HG02943 (cell line): ENCODE data around the gene C1QC.

Experiments used
- ATAC-seq: cut with Tn5 transposase; IDR thresholded peaks from one replicate; pipeline ENCODE4 v1.9.1; 2021; ENCODE audit warnings: mild to moderate bottlenecking, low read depth, moderate library complexity; ENCODE audit not compliant: unreplicated experiment

The C1QC gene

DNA sequence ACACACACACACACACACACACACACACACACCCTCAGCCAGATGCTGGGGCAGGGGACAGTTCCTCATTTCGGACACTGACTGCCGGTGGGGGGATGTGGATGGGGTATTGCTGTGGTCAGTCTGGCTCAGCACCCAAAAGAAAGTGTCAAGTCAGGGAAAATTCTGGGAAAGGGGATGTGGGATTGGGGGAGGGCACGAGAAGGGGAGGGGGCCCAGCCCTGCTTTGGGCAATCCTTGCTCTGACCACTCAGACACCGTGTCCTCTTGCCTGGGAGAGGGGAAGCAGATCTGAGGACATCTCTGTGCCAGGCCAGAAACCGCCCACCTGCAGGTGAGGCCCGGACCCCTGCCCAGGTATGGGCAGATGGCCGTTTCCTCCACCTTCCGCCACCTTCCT lies at the start of gene C1QC:
Gene C1QC, plus strand, starts transcription at position 253 of the 400 bp plus-strand sequence. CDS start 391 bp downstream, outside the sequence.
- no peak for ATAC-seq

DNA sequence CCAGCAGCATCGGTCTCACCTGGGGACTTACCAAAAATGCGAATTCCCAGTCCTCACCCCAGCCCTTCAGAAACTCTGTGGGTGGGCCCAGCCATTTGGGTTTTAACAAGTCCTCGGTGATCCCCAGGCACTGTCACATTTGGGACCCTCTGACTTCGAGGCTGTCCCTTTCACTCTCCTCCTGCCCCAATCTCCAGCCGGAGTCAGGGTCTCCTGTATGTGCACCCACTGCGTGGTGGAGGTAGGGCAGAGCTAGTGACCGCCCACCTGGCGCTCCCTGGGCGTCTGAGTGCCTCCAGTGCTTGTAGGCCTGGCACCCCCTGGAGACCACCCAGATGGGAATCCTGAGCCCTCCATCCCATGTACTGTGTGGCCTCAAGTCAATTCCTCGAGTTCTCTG lies 49.0 kb upstream of the C1QC start:
- ATAC-seq: no peak

DNA sequence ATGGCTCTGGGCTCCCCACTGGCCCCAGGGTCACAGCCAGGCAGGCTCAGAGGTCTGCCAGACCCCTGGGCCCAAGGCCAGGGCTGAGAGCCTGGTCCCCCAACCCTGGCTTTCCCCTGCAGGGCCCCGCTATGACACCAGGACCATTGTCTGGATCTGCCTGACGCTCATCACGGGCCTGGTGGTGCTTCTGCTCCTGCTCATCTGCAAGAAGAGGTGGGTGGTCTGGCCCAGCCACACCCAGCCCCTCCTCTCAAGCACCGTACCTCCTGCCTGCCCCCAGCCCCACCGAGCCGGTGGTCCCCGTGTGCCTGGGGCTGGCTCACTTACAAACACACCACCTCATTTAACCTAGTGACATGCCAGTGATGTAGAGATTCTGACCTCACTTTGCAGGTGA lies 48.3 kb upstream of the C1QC start:
- no peak for ATAC-seq

DNA sequence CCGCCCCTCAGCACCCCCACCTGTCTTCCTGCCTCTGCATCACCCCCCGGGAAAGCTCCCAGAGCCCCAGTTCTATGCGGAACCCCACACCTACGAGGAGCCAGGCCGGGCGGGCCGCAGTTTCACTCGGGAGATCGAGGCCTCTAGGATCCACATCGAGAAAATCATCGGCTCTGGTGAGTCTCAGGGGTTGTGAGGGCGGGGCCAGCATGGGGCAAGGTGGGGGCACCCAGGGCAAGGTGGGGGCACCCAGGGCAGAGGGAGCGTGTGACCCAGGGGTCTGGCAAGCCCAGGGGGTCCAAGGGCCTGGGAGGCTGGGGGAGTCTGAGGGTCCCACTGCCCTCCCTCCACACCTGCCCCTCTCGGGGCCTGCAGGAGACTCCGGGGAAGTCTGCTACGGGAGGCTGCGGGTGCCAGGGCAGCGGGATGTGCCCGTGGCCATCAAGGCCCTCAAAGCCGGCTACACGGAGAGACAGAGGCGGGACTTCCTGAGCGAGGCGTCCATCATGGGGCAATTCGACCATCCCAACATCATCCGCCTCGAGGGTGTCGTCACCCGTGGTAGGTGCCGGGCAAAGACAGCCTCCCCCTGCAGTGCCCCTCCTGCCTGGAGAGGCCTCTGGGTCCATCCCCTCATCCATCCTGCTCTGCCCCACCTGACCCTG lies 46.0 kb upstream of the C1QC start:
- no peak for ATAC-seq

DNA sequence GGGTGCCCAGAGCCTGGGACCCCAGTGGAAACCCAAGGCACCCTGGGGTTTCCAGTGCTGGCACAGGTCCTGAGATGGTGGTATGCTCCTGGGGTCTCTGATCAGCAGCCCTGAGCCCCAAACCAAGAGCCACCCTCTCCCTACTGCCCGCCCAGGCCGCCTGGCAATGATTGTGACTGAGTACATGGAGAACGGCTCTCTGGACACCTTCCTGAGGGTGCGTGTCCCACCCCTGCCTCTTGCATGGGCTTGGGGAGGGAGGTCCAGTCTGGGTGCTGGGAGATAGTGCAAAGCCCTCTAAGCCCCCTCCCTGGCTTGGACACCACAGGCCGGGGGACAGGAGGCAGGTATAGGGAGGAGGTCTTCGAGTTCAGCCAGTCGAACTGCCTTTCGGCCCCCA lies 45.4 kb upstream of the C1QC start:
- ATAC-seq: no peak

DNA sequence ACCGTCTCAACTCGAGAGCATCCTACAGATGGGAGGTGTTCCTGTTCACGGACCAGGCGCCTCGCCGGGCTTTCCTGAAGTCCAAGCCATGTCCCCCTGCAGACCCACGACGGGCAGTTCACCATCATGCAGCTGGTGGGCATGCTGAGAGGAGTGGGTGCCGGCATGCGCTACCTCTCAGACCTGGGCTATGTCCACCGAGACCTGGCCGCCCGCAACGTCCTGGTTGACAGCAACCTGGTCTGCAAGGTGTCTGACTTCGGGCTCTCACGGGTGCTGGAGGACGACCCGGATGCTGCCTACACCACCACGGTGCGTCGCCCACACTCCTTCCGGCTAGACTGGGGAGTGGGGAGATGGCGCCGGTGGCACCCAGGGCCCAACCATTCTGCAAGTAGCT lies 44.7 kb upstream of the C1QC start:
- ATAC-seq: no peak

DNA sequence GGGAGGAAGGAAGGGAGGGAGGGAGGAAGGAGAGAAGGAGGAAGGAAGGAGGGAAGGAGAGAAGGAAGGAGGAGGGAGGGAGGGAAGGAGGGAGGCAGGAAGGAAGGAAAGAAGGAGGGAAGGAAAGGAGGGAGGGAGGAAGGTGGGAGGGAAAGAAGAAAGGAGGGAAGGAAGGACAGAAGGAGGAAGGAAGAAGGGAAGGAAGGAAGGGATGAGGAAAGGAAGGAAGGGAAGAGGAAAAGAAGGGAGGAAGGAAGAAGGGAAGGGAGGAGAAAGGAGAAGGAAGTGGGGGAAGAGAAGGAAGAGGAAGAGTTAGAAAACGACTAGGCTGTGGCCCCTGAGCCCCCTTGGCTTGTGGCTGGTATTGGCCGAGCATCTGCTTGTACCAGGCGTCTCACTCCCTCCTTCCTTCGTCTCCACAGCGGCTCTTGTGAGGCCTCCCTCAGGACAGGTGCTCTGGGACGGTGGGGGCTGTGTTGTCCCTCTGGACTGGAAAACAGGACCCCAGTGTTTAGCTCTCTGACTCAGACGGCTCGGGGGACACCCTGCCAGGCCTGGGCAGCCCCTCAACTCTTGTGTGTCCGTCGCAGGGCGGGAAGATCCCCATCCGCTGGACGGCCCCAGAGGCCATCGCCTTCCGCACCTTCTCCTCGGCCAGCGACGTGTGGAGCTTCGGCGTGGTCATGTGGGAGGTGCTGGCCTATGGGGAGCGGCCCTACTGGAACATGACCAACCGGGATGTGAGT lies 43.2 kb upstream of the C1QC start:
- ATAC-seq: no peak

DNA sequence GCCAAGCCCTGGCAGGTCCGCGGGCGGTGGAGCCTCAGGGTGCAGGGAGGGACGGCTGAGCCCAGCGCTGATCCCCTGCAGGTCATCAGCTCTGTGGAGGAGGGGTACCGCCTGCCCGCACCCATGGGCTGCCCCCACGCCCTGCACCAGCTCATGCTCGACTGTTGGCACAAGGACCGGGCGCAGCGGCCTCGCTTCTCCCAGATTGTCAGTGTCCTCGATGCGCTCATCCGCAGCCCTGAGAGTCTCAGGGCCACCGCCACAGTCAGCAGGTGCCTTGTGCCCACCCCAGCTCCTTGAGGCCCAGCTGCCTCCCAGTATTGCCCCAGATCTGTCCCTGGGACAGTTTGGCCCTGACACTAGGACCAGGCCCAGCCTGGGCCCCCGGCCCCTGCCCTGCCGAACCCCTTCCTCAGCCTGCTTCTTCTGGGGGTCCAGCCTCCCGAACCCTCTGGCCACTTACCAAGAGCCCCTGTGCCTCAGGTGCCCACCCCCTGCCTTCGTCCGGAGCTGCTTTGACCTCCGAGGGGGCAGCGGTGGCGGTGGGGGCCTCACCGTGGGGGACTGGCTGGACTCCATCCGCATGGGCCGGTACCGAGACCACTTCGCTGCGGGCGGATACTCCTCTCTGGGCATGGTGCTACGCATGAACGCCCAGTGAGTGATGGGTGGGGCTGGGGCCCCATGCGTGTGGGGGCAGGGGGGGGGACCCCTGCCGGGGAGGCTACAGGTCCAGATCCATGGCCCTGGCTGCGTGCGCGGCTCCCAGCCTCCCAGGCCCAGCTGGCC lies 42.4 kb upstream of the C1QC start:
- no peak for ATAC-seq

DNA sequence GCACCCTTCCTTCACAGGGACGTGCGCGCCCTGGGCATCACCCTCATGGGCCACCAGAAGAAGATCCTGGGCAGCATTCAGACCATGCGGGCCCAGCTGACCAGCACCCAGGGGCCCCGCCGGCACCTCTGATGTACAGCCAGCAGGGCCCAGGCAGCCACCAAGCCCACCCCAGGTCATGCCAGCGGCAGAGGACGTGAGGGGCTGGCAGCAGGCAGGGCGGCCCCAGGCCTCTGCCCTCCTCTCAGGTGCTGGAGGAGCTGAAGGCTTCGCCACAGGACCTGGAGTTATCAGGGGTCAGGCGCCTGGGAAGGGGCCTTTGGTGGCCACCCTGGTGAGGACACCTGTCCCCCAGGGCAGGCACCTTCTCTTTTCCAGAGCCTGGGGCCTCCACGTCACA lies 41.8 kb upstream of the C1QC start:
- ATAC-seq: no peak

DNA sequence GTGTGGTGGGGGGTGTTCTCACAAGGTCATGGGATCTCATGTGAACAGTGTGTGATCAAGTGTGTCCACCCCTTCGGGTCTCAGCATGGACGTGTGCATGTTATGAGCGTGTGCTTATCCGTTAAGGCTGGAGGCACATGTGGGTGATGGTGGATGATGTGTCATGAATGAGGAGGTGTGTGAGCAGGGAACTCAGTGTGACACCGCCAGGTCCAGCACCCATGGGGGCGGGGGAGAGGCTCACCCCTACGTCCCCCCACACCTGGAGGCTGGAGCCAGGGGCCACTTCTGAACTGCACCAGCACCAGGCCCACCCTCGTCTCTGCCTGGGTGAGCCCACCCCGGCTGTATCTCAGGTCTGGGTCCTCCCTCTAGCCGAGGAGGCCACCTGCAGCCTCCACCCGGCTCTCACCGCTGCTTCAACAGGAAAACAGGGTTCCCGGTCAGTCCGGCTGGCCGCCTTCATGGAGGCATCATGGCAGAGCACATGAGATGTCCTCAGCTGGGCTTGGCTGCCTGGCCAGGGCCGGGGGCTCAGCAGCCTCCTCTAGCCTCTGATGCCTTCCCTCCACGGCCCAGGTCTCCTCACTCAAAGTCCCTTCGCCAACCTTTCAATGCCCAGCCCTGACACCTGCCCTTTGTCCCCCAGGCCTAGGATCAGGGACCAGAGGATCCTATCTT lies 41.2 kb upstream of the C1QC start:
- no peak for ATAC-seq

DNA sequence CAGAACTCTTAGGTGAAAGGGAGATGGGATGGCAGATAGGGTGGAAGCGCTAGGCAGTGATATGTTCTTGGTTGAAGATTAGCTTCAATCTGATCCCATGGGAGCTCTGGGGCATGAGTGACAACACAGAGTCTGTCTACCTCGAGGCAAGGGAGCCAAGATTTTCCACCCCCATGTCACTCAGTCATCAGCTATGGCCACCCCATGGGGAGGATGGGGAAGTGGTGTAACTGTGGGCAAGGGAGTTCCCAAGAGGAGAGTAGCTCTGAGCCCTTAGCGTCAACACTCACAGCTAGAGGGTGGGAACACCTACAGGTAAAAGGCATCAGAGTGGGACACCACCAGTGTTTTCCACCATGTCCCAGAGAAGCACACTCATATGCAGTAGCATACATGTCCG lies 37.3 kb upstream of the C1QC start:
- no peak for ATAC-seq

DNA sequence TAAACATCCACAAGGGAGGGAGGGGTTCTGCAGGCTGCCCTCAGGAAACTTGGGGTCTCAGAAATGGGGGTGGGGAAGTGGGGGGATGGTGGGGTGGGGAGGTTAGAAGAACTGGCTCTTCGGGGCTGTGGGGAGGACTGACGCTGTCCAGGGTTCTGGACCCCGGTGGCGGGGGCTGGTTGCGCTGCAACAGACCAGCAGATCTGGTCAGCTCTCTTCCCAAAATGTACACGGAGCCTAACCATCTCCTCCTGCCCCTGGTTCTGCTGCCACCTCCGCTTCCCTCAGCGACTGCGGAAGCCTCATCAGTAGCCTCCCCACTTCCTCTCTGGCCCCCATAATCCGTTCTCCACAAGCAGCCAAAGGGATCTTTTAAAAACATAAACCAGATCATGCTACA lies 36.3 kb upstream of the C1QC start:
- ATAC-seq: no peak

DNA sequence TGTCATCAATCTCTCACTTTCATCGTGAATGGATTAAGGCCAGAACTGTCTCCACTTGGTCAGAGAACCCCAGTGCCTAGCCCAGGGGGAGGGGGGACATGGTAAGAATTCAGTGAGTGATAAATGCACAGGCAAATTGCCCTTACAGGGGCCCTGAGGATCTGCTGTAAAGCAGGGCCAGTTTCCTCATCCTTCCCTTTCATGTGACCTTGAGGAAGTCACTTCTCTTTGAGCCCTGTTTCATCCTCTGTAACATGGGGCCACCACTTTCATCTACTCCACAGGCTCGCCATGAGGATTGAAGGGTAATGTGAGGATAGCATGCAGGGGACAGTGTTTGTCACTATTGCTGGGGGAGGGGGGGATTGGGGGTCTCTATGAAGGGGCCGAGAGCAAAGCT lies 35.1 kb upstream of the C1QC start:
- no peak for ATAC-seq

DNA sequence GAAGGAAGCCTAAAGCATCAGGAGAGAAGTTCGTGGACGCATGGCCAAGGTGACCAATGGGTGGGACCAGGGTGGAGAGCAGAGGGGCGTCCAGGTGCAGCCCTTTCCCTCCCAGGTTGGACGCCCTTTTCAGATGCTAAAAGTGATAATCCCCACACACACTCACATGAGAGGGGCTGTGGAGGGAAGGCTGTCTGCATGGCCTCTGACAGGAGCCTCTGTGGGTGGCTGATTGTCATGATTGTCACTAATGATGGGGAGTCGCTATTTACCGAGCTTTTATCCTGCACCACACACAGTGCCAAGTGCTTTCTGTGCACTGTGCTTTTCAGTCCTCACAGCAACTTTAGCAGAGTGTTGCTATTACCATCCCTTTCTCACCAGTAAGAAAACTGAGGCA lies 34.1 kb upstream of the C1QC start:
- ATAC-seq: no peak

DNA sequence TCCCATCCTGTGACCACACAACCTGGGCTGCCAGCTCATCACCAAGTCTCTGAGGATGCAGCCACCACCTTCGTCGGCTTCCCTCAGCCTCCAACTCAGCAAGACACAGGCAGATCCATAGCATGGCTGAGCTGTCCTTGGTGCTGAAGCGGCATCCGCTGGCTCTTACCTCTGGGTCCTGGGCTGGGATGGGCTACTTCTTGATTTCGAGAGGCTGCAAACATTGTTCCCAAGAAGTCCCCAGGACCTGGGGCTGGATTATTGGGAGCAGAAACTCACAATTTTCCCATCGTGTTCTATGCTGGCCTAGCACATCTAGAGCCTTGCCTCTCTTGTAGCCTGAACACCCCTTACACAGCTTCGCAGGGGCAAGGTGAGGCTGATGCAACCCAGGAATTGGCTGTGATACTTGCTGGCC lies 31.9 kb upstream of the C1QC start:
- ATAC-seq: no peak

DNA sequence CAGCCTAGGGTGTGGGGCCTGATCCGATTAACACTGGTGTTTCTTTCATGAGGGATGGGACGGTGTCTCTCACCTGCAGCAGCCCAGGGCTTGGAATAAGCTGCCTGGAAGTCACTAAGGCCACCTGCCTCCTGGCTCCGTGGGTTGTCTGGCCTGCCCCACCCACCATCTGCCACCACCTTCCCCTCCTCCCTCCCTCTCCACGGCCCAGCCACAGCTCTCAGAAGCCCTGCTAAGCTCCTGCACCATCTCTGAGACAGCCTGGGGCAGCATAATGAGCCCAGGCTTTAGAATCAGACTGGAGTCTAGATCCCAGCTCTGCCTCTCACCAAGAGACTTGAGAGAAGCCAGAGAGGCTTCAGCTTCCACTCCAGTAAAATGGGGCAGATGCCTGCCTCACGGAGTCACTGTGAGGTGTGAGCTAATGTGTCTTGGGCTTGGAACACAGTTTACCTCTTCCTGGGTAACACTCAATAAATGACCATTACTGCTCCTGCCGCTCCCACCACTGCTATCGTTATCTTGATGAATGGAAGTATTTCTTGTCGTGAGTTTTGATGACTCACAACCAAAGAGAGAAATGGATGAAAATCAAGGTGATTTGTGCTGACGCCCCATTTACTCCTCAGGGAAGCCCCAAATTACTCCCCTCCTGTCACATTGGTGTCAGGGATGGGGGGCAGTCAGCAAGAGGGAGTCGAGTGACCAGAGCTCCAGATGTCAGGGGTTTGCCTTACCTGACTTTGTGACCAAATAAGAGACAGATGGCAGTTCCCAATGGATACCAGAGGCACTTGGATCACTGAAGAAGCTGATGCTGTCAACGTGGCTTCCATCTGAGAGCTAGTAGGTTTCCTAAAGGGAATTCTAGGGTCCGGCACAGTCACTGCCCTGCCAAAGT lies 30.5 kb upstream of the C1QC start:
- no peak for ATAC-seq

DNA sequence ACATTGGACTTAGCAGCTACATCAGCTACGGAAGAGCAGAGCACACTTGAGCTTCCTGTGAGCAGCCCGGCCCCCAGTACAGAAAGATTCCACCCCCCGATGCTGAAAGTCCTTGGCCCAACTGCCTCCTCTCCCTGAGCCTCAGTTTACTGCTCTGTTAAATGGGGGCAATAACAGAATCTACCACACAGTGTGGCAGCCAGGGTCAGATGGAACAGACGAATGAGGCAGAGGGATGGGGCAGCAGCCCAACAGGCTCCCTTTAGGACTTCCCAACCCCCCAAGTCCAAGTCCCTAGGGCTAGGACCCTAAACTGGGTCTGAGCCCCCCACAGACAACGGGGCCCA lies 29.9 kb upstream of the C1QC start:
- ATAC-seq: no peak

DNA sequence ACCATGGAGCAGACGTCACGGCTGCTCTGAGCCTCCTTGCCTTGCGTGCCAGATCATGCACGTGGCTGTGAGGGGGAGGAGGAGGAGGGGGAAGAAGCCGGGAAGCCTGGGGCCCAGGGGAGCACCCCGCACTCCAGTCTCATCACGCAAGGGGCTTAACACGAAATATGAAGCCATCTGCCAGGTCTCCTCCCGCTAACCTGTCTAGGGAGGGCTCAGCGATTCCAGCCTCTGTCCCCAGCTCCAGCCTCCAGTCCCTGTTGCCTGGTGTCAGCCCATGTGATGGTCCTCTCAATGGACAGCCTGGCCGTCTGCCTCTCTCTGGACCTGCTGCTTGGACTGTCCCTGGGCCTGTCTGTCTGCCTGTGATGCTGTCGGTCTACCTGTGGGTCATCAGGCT lies 29.5 kb upstream of the C1QC start:
- no peak for ATAC-seq

DNA sequence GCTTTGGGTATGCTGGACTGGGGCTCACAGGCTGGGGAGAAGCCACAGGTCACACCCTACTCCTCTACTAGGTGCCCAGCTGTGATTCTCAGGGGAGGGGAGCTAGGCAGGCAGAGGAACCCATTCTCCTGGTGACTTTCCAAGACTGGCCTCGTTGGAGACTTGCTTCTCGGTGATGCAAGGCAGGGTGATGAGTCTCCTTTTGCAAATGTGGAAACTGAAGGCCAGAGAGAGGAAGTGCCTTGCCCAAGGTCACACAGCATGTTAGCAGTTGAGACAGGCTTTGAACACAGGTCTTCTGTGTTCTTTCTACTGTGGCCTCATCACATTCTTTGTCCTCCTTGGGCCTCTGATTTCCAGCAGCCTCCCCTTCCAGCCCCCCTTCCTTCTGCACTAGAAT lies 27.5 kb upstream of the C1QC start:
- ATAC-seq: no peak

DNA sequence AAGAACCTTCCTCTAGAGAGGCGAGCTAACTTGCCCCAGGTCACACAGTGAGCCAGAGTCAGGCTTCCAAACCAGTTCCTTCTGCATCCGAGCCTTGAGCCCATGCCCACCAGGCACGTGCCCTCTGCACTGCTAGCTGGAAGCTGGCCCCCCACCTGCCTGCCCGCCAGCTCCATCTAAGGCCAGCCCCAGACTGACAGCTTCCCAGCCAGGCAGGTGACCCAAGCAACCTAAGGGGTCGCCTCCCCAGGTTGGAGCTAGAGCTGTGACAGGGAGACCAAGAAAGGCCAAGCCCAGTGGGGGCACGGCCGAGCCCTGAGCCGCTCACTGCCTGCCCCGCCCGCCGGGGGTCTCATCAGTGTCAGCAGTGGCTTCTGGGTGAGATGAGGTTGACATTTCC lies 26.9 kb upstream of the C1QC start:
- no peak for ATAC-seq
